ENCODE measurements around the gene MPHOSPH6. TPM values are rescaled to one million over a fixed set of nuclear protein-coding genes. Genes with fewer than 3 reads are reported as not detected.

Gene MPHOSPH6
- total RNA-seq, 6 experiments from 2014 or later, result 5.0 to 22.1 (median 9.4) TPM

DNA sequence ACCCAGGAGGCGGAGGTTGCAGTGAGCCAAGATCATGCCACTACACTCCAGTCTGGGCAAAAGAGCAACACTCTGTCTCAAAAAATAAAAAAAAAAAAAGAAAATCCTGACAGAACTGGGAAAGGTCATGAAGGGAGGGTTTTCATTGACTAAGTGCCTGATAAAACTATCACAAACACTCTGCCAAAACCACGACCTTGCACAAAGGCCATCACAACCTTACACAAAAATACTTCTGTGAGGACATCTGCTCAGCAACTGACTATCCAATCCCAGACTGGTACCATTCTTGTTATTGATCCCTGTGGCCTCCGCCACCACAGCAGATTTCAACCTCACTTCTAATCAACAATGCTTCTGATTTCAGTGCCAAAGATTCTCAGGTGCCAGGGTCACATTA lies 40.1 kb downstream of the MPHOSPH6 start:
- no peaks in the 10 kb centered on the region for H3K9me3 ChIP-seq
- no peak for TF ChIP-seq POLR2A (IDR thresholded peaks at IDR 0.05)
- no peak for TF ChIP-seq CTCF (IDR thresholded peaks at IDR 0.05)
- H3K27me3 ChIP-seq, result no peaks in the 10 kb centered on the region
- no peak overlapping the region for H3K4me3 ChIP-seq
- H3K36me3 ChIP-seq, result no peaks in the 10 kb centered on the region
- intact Hi-C loops (cut with DNase I), result no loop called here
- DNase-seq (no peak), ATAC-seq (peak; percentile 20 to 94 (median 60))
- peaks cover 0 to 15% (median 0%) of the 10 kb centered on the region in 4 donors for H3K4me1 ChIP-seq
- peak overlapping the region in 1 of 3 donors; percentile 20 for H3K27ac ChIP-seq
- 51% methylated on average over 3 of the region's 3 CpGs for WGBS (ENCODE audit: insufficient coverage, low coverage, low lambda C conversion rate, missing lambda C conversion rate)

DNA sequence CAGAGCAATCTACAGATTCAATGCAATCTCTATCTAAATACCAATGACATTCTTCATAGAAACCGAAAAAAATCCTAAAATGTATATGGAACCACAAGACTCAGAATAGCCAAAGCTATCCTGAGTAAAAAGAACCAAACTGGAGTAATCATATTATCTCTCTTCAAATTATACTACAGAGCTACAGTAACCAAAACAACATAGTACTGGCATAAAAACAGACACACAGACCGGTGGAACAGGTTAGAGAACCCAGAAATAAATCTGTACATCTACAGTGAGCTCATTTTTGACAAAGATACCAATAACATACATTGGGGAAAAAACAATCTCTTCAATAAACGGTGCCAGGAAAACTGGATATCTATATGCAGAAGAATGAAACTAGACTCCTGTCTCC lies 45.4 kb downstream of the MPHOSPH6 start:
- Histone ChIP-seq H3K36me3 (no peaks in the 10 kb centered on the region), H3K9me3 (no peaks in the 10 kb centered on the region), H3K4me1 (peaks cover 0 to 9% (median 0%) of the 10 kb centered on the region in 4 donors), H3K27ac (no peak overlapping the region), H3K27me3 (no peaks in the 10 kb centered on the region), H3K4me3 (no peak overlapping the region)
- ATAC-seq, result no peak
- no peak for DNase-seq
- 81% methylated on average over 3 of the region's 3 CpGs for WGBS (ENCODE audit: insufficient coverage, low coverage, low lambda C conversion rate, missing lambda C conversion rate)
- intact Hi-C loops (cut with DNase I), result no loop called here
- no peak for TF ChIP-seq CTCF (IDR thresholded peaks at IDR 0.05)
- no peak for TF ChIP-seq POLR2A (IDR thresholded peaks at IDR 0.05)

GRCh38 chr16:82119405-82119804 lies 50.6 kb downstream of the MPHOSPH6 start:
- no peaks in the 10 kb centered on the region for H3K36me3 ChIP-seq
- no peaks in the 10 kb centered on the region for H3K27me3 ChIP-seq
- H3K27ac ChIP-seq, result no peak overlapping the region
- ATAC-seq, result no peak
- H3K4me1 ChIP-seq, result no peaks in the 10 kb centered on the region
- H3K9me3 ChIP-seq, result no peaks in the 10 kb centered on the region
- DNase-seq, result no peak
- 67% methylated on average over 4 of the region's 4 CpGs for whole genome bisulfite sequencing (ENCODE audit: insufficient coverage, low coverage, low lambda C conversion rate, missing lambda C conversion rate)
- intact Hi-C loops (cut with DNase I), result no loop called here
- no peak overlapping the region for H3K4me3 ChIP-seq
- TF ChIP-seq POLR2A (IDR thresholded peaks at IDR 0.05) (no peak), CTCF (IDR thresholded peaks at IDR 0.05) (no peak)

- ATAC-seq (no peak), DNase-seq (no peak)
- Histone ChIP-seq H3K27ac (no peak overlapping the region), H3K27me3 (no peaks in the 10 kb centered on the region), H3K4me3 (no peak overlapping the region), H3K9me3 (no peaks in the 10 kb centered on the region), H3K4me1 (no peaks in the 10 kb centered on the region), H3K36me3 (no peaks in the 10 kb centered on the region)
- WGBS (ENCODE audit: insufficient coverage, low coverage, low lambda C conversion rate, missing lambda C conversion rate), result 92% methylated on average over 2 of the region's 2 CpGs
- intact Hi-C loops (cut with DNase I), result no loop called here
- no peak for TF ChIP-seq POLR2A (IDR thresholded peaks at IDR 0.05)
- TF ChIP-seq CTCF (IDR thresholded peaks at IDR 0.05), result no peak
Observed at GRCh38 chr16:82118749-82119148, 51.3 kb downstream of the MPHOSPH6 start.

- TF ChIP-seq POLR2A (IDR thresholded peaks at IDR 0.05) (no peak), CTCF (IDR thresholded peaks at IDR 0.05) (no peak)
- DNase-seq (no peak), ATAC-seq (no peak)
- no peaks in the 10 kb centered on the region for H3K9me3 ChIP-seq
- WGBS (ENCODE audit: insufficient coverage, low coverage, low lambda C conversion rate, missing lambda C conversion rate), result 64% methylated on average over 1 of the region's 1 CpG
- H3K4me1 ChIP-seq, result no peaks in the 10 kb centered on the region
- H3K27me3 ChIP-seq, result no peaks in the 10 kb centered on the region
- intact Hi-C loops (cut with DNase I), result no loop called here
- H3K27ac ChIP-seq, result no peak overlapping the region
- no peak overlapping the region for H3K4me3 ChIP-seq
- H3K36me3 ChIP-seq, result no peaks in the 10 kb centered on the region
Observed at GRCh38 chr16:82116535-82116934, 53.5 kb downstream of the MPHOSPH6 start.
